ELF-1 (cell line): Measurements from ENCODE around the gene LPAR2.

Experiments used
- DNase-seq: peaks from one replicate; pipeline ENCODE4 v3.0.0-alpha.2; 2016; ENCODE audit warnings: low read depth, low spot score

LPAR2 gene

DNA sequence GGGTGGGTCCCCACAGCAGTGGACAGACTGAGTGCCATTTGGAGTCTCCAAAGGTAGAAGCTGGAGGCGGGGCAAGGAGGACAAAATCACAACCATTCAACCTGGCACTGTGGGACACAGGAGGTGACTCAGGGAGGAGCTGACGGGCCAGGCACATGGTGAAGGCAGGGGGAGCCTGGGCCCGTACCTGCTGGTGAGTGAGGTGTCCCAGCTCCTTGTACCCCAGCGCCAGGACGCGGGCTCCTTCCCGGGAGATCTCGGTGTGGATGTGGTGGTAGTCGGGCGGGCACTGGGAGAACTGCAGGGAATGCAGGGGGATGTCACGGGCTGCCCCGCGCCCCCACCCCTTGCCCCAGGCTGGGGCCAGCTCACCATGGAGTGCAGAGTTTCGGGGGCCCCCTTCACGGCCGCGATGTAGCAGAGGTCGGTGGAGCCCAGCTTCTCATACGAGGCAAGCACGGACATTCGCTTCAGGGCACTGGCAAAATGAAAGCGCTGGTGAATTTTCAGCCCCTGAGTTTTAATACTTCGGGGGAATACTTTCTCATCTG is 25.7 kb upstream of the LPAR2 start:
- DNase-seq, result no peak

DNA sequence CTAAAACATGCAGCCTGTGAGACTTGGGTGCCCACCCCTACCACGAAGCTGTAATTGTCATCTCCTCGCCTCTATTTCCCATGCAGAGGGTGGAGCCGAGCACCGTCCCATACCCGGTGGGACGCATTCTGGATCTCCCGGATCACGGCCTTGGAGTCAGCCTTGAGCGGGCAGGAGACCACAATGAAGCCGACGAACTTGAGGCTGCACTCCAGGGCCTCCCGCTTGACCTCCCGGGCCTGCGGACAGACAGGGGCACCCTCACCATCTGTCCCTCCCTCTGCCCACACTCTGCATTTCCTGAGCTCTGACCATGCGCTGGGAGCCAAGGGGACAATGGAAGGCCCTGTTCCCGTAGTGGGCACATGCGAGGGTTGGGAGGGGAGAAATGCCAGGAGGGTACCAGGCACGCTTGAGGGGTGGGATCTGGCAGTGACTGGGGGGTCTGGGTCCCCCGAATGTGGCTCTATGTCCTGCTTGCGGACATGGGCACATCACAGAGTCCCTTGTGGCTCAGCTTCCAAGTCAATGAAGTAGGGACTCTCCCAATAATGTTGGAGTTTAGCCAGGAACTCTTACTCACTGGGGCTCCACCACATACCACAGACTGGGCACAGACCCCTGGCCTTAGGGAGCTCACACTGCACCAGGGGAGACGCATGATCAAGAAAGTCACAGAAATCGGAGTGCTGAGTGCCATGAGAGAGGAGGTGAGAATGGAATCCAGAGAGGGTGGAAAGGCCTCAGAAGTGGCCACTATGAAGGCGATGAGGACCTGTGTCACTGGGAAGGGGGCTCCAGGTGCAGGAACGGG is 24.7 kb upstream of the LPAR2 start:
- no peak for DNase-seq

DNA sequence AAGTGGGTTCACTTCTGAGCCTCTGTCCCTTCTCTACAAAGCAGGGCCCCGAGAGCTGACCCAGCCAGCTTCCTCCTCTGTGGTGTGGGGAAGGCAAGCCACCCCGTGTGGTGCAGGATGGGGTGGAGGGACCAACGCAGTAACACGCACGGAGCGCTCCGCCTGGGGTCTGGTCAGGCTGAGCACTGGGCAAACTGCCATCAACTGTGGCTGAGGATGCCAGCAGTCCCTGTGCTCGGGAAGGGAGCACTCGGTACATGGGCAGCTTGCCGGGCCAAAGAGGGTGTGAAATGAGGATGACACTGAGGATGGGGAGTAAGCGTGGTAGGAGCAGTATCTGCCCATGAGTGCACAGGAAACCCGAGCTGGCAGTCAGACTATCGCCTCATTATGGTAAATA is 23.1 kb upstream of the LPAR2 start:
- no peak for DNase-seq

DNA sequence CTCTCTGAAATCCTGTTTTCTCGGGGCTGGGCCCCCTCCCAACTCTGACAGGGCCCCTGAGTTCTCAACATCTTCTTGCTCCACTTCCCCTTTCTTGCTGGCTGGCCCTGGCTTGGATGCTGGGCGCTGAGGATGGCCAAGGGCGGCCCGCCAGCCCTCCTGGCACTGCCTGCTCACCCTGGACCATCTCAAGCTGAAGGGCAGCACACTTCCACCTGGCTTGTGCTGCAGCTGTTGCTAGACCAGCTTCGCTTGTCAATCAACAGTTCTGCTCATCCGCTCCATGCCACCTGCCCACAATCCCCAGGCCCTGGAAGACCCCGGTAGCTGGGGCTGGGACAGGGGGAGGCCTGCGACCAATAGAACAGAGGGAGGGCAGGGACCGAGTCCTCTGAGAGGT is 22.3 kb upstream of the LPAR2 start:
- DNase-seq, result no peak

DNA sequence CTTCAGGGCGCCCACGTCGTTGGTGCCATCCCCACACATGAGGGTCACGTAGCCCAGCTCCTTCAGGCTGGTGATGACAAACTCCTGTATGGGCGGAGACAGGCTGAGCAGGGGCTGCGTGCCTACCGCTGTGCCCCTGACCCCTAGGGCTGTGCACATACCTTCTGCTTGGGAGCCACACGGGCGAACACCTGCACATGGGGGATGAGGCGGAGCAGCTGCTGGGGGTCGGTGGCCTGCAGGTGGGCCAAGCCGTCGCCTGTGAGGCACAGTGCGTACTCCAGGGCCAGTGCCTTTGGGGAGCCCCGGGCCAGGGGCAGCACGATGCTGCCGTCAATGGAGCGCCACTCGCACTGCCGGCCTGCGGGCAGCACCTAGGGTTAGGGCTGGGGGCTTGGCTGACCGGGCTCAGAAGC is 21.6 kb upstream of the LPAR2 start:
- DNase-seq, result no peak

DNA sequence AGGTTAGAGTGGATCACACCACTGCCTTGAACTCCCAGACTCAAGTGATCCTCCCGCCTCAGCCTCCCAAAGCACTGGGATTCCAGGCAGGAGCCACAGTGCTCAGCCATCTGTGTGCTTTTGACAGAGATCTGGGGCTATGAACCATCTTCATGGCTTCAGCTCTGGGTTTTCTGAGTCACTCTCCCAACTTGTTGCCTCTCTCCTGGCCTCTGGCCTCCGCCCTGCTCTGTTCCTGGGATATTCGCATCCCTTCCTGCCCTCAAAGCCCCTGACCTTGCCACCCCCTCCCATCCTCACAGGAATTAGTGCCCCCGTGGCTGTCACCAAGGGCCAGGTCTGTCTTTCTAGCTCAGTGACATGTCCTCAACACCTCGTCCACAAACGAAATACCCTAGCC is 21.1 kb upstream of the LPAR2 start:
- no peak for DNase-seq

DNA sequence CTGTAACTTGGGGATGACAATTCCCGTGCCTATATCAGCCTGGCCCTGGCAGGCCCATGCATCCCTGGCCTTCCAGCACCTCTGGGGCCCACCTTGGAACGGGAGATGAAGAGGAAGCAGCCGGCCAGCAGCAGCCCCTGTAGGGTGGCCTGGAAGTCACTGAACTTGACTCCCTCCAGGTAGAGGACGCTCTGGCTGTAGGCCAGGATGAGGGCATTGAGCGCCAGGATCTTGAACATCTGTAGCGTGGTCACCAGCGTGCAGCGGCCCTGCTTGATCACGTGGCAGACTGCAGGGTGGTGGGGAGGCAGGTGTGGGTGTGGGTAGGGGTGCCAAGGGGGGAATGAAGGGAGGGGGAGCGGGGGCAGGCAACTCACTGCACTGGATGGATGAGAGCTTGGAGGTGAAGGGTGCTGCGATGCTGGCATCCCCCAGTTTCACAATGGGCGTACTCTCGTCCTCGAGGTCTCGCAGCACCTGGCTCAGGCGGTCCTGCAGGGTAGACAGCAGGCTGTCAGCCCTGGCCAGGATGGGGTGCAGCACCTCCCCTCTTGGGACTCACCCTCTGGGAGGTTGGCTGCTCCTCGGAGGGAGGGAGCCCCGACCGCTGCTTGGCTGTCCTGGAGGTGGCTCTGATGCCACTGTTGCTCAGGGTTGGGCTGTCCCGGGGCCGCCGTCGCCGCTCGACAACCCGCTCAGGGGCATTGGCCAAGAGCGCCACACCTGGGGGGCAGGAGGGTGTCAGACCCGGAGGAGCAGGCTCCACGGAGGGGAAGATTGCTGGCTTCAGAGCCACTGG is 19.2 kb upstream of the LPAR2 start:
- DNase-seq, result no peak

DNA sequence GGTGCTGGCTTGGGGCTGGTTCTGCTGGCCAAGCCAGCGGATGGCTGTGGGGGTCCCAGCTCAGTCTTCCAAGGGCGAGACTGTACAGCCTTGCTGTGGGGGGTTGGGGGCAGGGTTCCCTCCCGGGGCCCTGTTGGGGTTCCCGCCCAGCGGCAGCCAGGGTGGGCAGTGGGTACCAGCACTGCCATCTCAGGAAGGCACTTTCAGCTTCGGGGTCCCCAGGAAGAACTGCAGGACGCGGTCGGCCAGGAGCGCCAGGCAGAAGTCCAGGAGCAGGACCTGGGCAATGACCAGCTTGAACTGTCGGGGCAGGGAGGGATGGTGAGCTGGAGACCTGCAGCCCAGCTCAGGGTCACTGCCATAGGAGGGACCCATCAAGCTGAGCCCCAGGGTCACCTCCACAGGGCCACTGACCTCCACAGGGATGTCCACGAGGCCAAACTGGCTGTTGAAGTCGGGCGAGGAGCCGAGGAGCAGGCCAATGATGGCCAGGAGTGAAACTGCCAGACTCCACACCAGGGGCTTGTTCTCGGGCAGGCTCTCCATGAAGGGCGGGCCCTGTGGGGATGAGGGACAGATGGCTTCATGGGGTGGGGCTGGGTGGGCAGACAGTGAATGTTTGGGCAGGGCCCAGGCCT is 17.3 kb upstream of the LPAR2 start:
- no peak for DNase-seq

DNA sequence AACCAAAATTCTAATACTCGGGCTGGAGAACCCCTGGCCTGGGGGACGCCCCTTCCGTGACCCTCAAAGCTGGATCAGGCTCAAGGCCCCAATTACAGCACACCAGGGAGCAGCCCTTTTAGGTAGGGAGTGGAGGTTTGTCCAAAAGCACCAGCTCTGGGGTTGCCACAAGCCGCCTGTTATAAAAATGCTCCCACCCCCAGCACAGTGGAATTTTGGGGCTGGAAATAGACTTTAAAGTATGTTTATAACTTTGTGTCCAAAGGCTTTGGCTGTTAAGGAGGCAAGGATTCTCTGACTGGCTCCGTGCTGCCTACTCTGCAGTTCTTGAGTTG is 16.0 kb upstream of the LPAR2 start:
- no peak for DNase-seq

DNA sequence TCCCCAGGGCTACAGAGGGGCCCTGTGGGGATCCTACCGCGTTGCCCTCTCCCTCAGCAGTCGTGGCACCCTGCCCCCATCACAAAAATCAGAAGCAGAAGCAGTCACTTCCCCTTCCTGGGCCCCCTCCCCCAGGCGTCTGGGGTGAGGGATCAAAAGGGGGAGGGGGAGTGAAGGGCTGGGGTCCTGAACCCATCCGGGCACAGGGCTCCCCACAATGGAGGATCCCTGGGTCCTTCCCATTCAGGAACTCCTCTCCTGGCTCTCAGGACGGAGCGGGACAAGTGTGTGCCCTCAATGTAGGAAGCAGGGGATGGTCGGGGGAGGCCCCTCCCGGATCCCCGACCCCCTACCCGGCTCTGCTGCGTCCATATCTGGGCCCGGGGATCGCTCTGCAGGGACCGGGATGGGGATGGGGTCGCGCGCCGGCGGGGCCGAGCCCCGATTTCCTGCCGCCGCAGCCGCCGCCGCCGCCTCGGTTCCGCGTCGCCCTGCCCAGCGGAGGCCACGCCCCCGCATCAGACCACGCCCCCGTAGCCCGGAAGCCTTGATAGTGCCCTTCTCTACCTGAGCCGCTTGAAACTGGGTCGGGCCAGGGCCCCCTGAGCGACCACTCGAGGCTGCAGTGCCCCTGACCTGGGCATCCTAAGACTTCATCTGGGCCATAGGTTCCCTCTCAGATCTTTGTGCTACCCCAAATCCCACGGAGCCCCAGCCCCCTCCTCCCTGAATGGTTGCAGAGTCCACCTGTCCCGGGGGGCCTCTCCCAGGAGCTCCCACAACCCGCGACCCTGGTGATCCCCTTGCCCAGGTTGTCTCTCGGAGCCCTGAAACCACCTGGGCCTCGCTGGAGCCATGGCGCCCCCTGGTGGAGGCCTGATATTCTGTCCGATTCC is 15.4 kb upstream of the LPAR2 start, which contains the start of gene GMIP:
Gene GMIP (minus strand): TSS at position 500 of the 896 bp plus-strand sequence. CDS start 128 bp downstream, at position 372.
- peak; percentile 91 for DNase-seq

DNA sequence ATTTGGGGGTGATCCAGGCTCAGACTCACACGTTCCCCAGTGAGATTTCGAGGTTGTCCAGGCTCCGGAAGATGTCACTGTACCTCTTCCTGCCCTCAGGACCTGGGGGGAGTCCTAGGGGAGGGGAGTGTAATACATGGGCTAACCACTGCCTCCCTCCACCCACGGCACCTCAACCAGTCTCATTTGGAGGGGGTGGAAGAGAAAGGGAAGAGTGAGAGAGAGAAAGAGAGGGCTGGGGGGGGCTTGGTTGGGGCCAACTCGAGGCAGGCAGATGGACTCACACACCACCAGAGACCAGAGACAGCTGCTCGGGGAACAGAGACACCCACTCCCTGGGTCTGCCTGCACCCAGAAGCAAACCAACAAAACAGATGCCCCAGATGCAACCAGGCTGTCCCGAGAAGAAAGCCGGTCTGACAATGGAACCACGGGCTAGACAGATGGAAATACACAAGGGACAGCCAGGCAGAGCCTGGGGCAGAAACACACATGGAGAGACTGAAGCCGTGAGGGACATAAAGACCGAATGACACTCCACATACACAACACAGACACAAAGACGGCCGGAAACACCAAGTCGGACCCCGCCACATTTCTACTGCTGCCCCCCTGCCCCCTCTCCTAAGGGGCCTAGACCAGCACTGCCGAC is 14.6 kb upstream of the LPAR2 start:
- peak; percentile 65 for DNase-seq

DNA sequence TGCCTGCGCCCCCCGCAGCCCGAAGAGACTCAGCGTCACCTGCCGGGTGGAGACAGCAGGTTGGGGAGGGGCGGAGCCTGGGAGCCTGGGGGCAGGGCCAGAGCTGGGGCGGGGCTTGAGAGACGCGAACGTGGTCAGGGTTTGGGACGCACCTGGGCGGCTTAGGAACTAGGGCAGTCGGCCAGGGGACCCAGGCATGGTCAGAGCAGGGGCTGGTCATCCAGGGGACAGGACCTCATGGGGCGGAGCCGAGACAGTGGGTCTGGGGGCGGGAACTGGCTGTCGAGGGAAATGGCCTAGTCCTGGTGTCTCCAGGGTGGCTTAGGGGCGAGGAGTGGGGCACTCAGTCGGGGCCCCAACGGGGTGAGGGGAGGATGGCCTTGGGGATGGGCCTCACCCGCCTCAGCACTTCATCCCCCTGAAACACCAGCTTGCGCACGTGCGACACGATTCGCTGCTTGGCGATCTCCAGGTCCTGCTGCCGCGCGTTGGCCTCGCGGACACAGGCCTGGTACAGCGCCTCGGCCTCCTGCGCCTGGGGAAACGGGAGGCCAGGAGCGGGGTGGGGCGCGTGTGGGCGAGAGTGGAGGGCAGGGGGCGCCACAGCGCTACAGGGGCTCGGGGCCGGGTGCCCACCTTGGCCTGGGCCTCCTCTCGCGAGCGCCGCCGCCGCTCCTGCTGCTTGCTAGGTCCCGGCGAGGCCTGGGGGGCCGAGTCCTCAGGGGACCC is 9.7 kb upstream of the LPAR2 start:
- DNase-seq, result peak; percentile 42

DNA sequence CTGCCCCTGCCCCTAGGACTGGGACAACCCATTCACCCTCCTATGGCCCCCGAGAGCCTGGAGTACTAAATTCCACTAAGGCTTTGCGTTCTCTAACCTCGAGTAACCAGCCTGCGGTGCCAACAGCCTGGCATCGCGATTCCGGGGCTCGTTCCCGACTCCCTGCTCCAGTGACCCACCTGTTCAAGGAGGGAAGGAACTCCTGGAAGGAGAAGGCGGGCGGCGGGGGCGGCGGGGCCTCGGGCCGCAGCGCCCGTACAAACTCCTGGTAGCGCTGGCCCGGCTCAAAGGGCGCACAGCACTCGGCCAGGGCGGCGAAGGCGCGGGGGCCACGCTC is 9.1 kb upstream of the LPAR2 start:
- no peak for DNase-seq

DNA sequence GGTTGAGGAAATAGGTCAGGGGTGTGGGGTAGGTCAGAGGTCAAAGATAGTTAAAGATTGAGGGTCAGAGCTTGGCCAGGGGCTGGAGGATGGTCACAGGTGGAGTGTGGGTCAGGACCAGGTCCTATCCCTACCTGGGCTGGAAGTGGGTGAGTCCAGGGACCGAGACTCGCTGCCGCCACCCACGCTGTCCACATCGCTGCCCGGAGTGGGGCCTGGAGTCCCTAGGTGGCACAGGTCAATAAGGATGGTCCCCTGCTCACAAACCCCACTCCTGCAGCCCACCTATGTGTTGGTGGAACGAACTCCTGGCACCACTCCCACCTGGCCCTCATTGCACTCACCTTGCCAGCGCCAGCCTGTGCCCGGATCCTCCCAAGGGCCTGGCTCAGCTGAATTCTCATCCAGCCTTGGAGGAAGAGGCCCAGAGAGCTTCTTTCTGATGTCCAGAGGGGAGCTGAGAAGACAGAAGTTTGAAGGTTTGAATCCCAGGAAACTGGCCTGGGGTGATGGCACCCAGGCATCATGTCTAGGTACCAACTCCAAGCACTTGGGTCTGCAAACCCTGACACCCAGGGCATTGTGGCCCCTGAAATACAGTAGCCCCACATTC is 8.7 kb upstream of the LPAR2 start:
- DNase-seq, result no peak

DNA sequence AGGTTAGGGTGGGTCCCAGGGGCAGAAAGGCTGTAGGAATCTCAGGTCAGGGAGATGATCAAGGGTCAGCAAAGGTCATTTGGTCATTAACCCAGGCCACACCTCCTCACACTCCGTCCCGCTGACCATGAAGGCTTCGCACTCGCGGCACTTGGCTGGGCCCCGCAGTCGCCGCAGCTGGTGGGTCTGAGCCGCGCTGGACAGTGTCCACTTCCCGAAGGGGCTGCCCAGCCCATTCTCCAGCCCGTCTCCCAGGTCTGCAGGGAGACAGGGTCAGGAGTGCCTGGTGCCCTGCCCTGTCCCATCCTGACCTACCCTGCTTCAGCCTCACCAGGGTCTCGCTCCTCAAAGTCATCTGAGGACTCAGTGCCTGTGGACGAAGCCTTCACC is 7.3 kb upstream of the LPAR2 start:
- no peak for DNase-seq

DNA sequence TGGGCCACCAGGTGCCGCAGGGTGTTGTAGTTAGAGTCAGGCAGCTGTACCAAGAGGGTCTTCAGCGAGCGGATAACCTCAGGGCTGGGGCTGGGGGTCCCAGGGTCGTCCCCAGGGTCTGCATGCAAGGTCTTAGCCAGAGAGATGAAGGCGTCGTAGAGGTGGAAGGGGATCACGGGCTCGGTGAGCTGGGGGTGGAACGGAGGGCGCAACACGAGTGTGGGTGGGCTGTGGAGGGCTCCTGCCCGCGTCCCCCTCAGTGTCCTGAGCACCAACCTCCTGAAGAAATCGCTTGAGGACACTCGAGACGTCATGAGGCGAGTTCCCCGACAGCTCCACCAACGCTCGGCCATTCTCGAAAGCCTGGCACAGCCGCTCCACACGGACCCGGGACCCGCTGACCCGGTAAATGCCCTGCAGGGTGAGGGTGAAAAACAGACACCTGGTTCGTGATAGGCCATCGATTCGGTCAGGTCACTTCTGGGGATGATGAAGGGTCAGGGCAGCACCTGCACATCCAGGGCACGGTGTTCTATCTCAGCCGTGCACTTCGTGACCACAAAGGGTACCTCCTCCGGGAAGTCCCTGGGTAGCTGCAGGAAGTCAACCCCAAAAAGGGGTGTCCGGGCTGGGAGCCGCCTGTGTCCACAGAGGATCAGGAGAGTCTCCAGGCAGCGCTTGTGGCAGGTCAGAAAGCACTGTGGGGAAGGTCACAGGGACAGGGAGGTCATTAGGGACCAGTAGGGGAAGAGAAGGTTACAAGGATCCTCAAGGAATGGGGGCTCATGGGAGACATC is 6.7 kb upstream of the LPAR2 start:
- no peak for DNase-seq

DNA sequence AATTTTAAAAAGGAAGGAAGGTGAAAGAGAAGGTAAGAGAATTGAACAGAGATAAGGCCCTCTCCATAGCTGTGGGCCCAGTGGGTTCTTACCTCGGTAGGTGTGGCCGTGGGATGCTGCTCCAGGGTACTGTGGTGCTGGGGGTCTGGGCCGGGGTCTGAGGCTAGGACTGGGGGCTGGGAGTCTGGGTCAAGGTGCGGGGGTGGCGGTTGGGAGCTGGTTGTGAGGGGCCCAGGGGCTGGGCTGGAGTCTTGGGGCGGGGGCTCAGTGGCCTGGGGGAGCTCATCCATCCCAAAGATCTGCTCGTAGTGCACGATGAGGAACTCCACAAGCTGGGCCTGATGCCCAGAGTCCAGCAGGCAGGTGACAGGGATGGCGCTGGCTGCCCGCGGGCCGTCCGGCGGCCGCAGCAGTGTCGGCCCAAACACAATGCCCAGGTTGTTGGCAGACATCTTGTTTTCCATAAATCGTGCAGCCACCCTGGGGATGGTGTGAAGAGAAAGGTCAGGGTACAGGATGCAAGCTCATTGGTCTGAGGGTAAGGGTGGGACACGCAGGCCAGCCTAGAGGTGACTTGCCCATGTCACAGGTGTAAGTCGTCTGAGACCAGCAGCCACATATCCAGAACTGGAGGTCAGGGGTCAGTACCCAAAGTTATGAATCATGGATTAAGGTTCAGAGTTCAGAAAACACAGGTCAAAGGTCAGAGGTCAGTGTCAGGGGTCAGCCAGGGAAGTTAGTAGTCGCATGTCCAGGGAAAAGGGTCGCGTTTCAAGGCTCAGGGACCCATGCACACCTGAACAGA is 5.9 kb upstream of the LPAR2 start:
- no peak for DNase-seq

DNA sequence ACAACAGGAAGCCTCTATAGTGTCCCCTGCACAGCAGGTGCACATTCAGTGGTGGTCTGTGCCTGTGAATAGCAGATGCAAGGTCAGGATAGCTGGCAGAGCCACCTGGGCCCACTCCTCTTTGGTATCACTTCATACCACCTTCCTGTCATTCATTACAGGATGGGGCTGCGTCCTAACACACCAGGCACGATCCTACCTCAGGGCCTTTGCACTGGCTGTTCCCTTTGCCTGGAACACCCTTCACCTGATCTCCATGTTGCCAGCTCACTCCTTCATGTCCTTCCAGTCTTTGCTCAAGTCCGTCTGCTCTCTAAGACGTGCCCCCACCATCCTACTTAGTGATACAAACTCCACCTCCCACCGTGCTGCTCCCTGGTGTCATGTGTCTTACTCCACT is 4.6 kb upstream of the LPAR2 start:
- DNase-seq, result no peak
